ENCODE data around the gene VAX1.
A peak's percentile ranks its signal among the peaks of the same experiment; 100 is the strongest.

The VAX1 gene

DNA sequence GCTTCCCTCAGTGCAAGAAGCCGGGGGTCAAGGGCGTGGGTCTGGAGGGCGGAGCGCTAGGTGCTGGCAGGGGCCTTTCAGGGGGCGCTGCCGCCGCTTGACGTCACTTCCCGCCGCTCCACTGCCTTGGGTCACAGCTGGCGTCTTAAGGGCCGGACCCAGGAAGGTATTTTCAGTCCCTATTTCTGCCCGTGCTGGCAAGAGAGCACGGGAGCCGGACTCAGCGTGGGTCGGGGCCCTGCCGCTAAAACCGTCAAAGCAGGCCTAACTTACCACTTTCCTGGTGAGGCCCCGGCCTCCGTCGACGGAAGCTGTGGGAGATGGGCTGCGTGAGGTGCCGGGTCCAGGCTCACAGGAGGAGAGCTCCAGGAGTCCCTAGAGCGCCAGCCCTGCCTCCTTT, 12.0 kb downstream of the VAX1 start:
- Histone ChIP-seq H3F3A (ENCODE audit: low read depth) (no peaks in the 10 kb centered on the region), H4K20me1 (ENCODE audit: insufficient read depth, low read length, poor library complexity, severe bottlenecking) (no peaks in the 10 kb centered on the region), H3K9ac (ENCODE audit: low read depth, low read length, poor library complexity, severe bottlenecking) (no peak overlapping the region), H3K79me2 (ENCODE audit: insufficient read depth, low read length) (no peaks in the 10 kb centered on the region), H3K4me3 (ENCODE audit: low read length, poor library complexity, severe bottlenecking) (no peak overlapping the region), H3K9me3 (ENCODE audit: insufficient read depth, low read depth, low read length) (no peaks in the 10 kb centered on the region), H3K36me3 (ENCODE audit: insufficient read depth, low read length) (no peaks in the 10 kb centered on the region), H3K4me1 (ENCODE audit: insufficient read depth, low read length, poor library complexity, severe bottlenecking) (no peaks in the 10 kb centered on the region), H3K27me3 (ENCODE audit: insufficient read depth, low read length, poor library complexity, severe bottlenecking) (no peaks in the 10 kb centered on the region), H3K4me2 (ENCODE audit: low read depth, low read length, poor library complexity, severe bottlenecking) (no peak overlapping the region), H3K9me2 (replicated peaks; ENCODE audit: low read depth, low read length) (no peaks in the 10 kb centered on the region), H2AFZ (ENCODE audit: low read length) (no peak overlapping the region)
- TF ChIP-seq, protein P1, sequence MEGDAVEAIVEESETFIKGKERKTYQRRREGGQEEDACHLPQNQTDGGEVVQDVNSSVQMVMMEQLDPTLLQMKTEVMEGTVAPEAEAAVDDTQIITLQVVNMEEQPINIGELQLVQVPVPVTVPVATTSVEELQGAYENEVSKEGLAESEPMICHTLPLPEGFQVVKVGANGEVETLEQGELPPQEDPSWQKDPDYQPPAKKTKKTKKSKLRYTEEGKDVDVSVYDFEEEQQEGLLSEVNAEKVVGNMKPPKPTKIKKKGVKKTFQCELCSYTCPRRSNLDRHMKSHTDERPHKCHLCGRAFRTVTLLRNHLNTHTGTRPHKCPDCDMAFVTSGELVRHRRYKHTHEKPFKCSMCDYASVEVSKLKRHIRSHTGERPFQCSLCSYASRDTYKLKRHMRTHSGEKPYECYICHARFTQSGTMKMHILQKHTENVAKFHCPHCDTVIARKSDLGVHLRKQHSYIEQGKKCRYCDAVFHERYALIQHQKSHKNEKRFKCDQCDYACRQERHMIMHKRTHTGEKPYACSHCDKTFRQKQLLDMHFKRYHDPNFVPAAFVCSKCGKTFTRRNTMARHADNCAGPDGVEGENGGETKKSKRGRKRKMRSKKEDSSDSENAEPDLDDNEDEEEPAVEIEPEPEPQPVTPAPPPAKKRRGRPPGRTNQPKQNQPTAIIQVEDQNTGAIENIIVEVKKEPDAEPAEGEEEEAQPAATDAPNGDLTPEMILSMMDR (conservative IDR thresholded peaks at IDR 0.05; ENCODE audit: low read length) = no peak
- no peak for TF ChIP-seq EZH2phosphoT487 (IDR thresholded peaks at IDR 0.05; ENCODE audit: borderline replicate concordance)

DNA sequence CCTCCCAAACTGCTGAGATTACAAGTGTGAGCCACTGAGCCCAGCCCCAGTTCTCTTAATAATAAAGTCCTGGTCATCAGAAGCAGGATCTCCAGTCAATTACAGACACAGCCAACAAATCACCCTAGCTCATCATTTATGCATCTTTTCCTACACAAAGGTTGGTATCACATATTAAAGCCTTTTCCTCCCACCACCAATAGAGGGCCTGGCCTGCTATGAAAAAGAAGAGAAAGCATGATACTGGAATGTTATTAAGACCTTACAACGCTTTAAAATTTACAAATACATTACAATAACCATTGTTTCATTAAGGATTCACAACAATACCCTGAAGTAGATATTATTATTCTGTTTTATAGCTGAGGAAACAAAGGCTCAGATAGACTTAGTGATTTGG, 25.9 kb downstream of the VAX1 start:
- no peaks in the 10 kb centered on the region for H3K79me2 ChIP-seq (ENCODE audit: insufficient read depth, low read length)
- no peaks in the 10 kb centered on the region for H3K36me3 ChIP-seq (ENCODE audit: insufficient read depth, low read length)
- TF ChIP-seq, protein P1 (conservative IDR thresholded peaks at IDR 0.05; ENCODE audit: low read length) = peak; percentile 57
- no peak for TF ChIP-seq EZH2phosphoT487 (IDR thresholded peaks at IDR 0.05; ENCODE audit: borderline replicate concordance)
- H4K20me1 ChIP-seq (ENCODE audit: insufficient read depth, low read length, poor library complexity, severe bottlenecking) = no peaks in the 10 kb centered on the region
- no peak overlapping the region for H3K9ac ChIP-seq (ENCODE audit: low read depth, low read length, poor library complexity, severe bottlenecking)
- no peak overlapping the region for H3K4me2 ChIP-seq (ENCODE audit: low read depth, low read length, poor library complexity, severe bottlenecking)
- no peaks in the 10 kb centered on the region for H3K4me1 ChIP-seq (ENCODE audit: insufficient read depth, low read length, poor library complexity, severe bottlenecking)
- H3K27me3 ChIP-seq (ENCODE audit: insufficient read depth, low read length, poor library complexity, severe bottlenecking) = no peaks in the 10 kb centered on the region
- no peaks in the 10 kb centered on the region for H3F3A ChIP-seq (ENCODE audit: low read depth)
- H3K4me3 ChIP-seq (ENCODE audit: low read length, poor library complexity, severe bottlenecking) = no peak overlapping the region
- H3K9me3 ChIP-seq (ENCODE audit: insufficient read depth, low read depth, low read length) = no peaks in the 10 kb centered on the region
- H2AFZ ChIP-seq (ENCODE audit: low read length) = no peak overlapping the region
- H3K9me2 ChIP-seq (replicated peaks; ENCODE audit: low read depth, low read length) = no peaks in the 10 kb centered on the region

DNA sequence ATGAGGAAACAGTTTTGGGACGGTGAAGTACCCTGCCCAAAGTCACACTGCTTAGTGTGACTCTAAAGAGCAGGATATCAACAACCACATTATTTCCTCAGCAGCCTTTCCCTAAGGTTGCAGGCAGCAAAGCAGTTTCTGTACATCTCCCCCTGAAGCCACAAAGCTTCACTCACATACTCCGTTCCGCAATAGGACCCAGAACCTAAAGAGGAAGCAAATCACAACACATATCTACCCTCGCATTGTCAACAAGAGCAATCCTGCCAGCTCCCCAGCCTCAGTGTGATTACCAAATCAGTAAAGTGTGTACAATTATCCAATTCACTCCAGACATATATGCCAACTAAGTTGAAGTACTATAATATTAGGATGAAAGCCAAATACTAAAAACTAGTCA, 30.8 kb downstream of the VAX1 start:
- no peak overlapping the region for H3K9ac ChIP-seq (ENCODE audit: low read depth, low read length, poor library complexity, severe bottlenecking)
- H4K20me1 ChIP-seq (ENCODE audit: insufficient read depth, low read length, poor library complexity, severe bottlenecking) = no peaks in the 10 kb centered on the region
- TF ChIP-seq, protein P1 (conservative IDR thresholded peaks at IDR 0.05; ENCODE audit: low read length) = no peak
- TF ChIP-seq EZH2phosphoT487 (IDR thresholded peaks at IDR 0.05; ENCODE audit: borderline replicate concordance) = no peak
- no peaks in the 10 kb centered on the region for H3K4me1 ChIP-seq (ENCODE audit: insufficient read depth, low read length, poor library complexity, severe bottlenecking)
- no peaks in the 10 kb centered on the region for H3K79me2 ChIP-seq (ENCODE audit: insufficient read depth, low read length)
- no peak overlapping the region for H3K4me3 ChIP-seq (ENCODE audit: low read length, poor library complexity, severe bottlenecking)
- no peaks in the 10 kb centered on the region for H3K27me3 ChIP-seq (ENCODE audit: insufficient read depth, low read length, poor library complexity, severe bottlenecking)
- no peaks in the 10 kb centered on the region for H3K36me3 ChIP-seq (ENCODE audit: insufficient read depth, low read length)
- no peaks in the 10 kb centered on the region for H3F3A ChIP-seq (ENCODE audit: low read depth)
- H3K4me2 ChIP-seq (ENCODE audit: low read depth, low read length, poor library complexity, severe bottlenecking) = no peak overlapping the region
- H3K9me2 ChIP-seq (replicated peaks; ENCODE audit: low read depth, low read length) = no peaks in the 10 kb centered on the region
- H3K9me3 ChIP-seq (ENCODE audit: insufficient read depth, low read depth, low read length) = no peaks in the 10 kb centered on the region
- H2AFZ ChIP-seq (ENCODE audit: low read length) = no peak overlapping the region

Measured in Loucy (cell line).